Suprapubic skin (tissue), 3 donors: ENCODE data around the gene RASAL3.

Experiments
- CTCF ChIP-seq, 2 donors: fragments of 200-600 bp in 1 of 2; fragments of 450-650 bp in 1 of 2; sonication (generic) in 1 of 2; IDR thresholded peaks; one replicate each; pipeline ENCODE4 v1.5.1; 2016 to 2019; ENCODE audit warnings: antibody characterized with exemption in 2 of 2, mild to moderate bottlenecking in 1 of 2, moderate library complexity in 1 of 2
- POLR2A ChIP-seq, 2 donors: fragments of 450-650 bp; IDR thresholded peaks; one replicate each; pipeline ENCODE4 v1.6.1; 2017; ENCODE audit warnings: antibody characterized with exemption in 2 of 2, mild to moderate bottlenecking in 2 of 2, moderate library complexity in 2 of 2

DNA sequence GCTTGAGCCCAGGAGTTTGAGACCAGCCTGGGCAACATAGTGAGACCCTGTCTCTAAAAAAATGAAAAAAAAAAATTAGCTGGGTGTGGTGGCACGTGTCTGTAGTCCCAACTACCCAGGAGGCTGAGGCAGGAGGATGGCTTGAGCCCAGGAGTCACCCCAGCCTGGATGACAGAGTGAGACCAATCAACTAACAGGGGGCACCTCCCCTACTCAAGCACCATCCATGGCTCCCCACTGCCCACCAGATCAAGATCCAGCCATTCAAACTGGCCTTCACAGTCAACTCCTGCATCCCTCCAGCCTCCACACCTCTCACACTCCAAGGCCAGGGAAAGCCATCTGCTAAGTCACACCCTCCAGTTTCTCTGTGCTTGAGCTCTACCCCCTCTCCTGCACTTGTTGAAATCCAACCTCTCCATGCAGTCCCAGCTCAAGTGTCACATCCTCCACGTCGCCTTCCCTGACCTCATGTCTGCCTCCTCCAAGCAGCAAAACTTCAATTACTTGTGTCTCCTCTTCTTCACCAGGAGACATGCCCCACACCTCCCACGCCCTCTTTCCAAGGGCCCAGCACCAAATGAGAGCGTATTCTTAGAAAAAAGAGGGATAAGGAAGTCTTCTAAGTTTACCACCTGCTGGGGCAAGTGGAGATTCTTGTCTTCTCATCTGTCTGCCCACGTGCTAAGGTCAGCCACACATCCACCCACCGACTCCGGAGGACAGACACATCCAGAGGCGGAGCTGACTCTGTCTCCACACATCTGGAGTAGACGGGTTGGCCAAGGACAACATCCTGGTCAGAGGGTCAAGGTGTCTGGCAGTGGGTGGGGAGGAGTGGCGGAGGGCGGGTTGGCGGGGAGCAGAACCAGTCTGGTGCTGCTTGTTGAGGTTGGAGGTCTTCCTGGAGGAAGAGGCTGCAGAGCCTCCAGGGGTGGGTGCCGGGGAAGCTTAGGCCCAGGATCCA lies 43.0 kb upstream of the RASAL3 start:
- no peak for TF ChIP-seq POLR2A (IDR thresholded peaks at IDR 0.05)
- no peak for TF ChIP-seq CTCF (IDR thresholded peaks at IDR 0.05)
